Liver (tissue), 9 donors: Measurements from ENCODE around the gene DIPK1C. TPM values are rescaled to one million over a fixed set of nuclear protein-coding genes. Genes with fewer than 3 reads are reported as not detected.
A peak's percentile ranks its signal among the peaks of the same experiment; 100 is the strongest.

ENCODE experiments used
- DNase-seq: peaks from one replicate; pipeline ENCODE4 v3.0.0-alpha.2; 2017; ENCODE audit warnings: low spot score
- H3K27ac ChIP-seq, 2 donors: one replicate each; pipeline ENCODE4 v1.7.0; 2013; ENCODE audit warnings: inconsistent platforms in 2 of 2, low read length in 2 of 2, control low read depth in 1 of 2, low read depth in 1 of 2, mild to moderate bottlenecking in 1 of 2
- H3K27me3 ChIP-seq, 4 donors: one replicate each; pipeline versions ENCODE4 v1.6.1 to v1.7.0; 2013; ENCODE audit warnings: low read length in 3 of 4, inconsistent platforms in 1 of 4, mild to moderate bottlenecking in 1 of 4, moderate library complexity in 1 of 4; ENCODE audit not compliant: control insufficient read depth in 4 of 4, insufficient read depth in 4 of 4
- H3K36me3 ChIP-seq, 4 donors: one replicate each; pipeline versions ENCODE4 v1.6.1 to v1.7.0; 2013; ENCODE audit warnings: low read length in 3 of 4, mild to moderate bottlenecking in 3 of 4, low read depth in 1 of 4, moderate library complexity in 1 of 4; ENCODE audit not compliant: control insufficient read depth in 4 of 4, insufficient read depth in 3 of 4
- H3K4me1 ChIP-seq, 4 donors: one replicate each; pipeline versions ENCODE4 v1.6.1 to v1.7.0; 2013; ENCODE audit warnings: low read length in 3 of 4, mild to moderate bottlenecking in 3 of 4, moderate library complexity in 1 of 4; ENCODE audit not compliant: control insufficient read depth in 4 of 4, insufficient read depth in 4 of 4
- H3K4me3 ChIP-seq, 3 donors: one replicate each; pipeline versions ENCODE4 v1.6.1 to v1.7.0; 2013; ENCODE audit warnings: low read length in 3 of 3, control low read depth in 1 of 3, low read depth in 1 of 3, mild to moderate bottlenecking in 1 of 3
- H3K9ac ChIP-seq, 2 donors: one replicate each; pipeline ENCODE4 v1.7.0; 2013; ENCODE audit warnings: low read length in 2 of 2, mild to moderate bottlenecking in 2 of 2, moderate library complexity in 2 of 2, control low read depth in 1 of 2, low read depth in 1 of 2
- H3K9me3 ChIP-seq, 4 donors: one replicate each; pipeline versions ENCODE4 v1.6.1 to v1.7.0; 2013; ENCODE audit warnings: low read length in 3 of 4; ENCODE audit not compliant: control insufficient read depth in 4 of 4
- ATF3 ChIP-seq: IDR thresholded peaks from 2 replicates; pipeline ENCODE4 v1.6.1; 2016; ENCODE audit warnings: antibody characterized with exemption
- EGR1 ChIP-seq, 2 donors: IDR thresholded peaks; 2 replicates each; pipeline ENCODE4 v1.6.1; 2016 to 2018; ENCODE audit warnings: antibody characterized with exemption in 2 of 2, low read depth in 2 of 2
- FOXA1 ChIP-seq: IDR thresholded peaks from 2 replicates; pipeline ENCODE4 v1.6.1; 2016; ENCODE audit warnings: antibody characterized with exemption
- FOXA2 ChIP-seq: IDR thresholded peaks from 2 replicates; pipeline ENCODE4 v1.6.1; 2016; ENCODE audit warnings: antibody characterized with exemption
- GABPA ChIP-seq, 2 donors: IDR thresholded peaks in 1 of 2; conservative IDR thresholded peaks in 1 of 2; 2 replicates each; pipeline ENCODE4 v1.6.1; 2016; ENCODE audit warnings: antibody characterized with exemption in 2 of 2, mild to moderate bottlenecking in 1 of 2, moderate library complexity in 1 of 2
- HNF4A ChIP-seq, 2 donors: conservative IDR thresholded peaks; 2 replicates each; pipeline ENCODE4 v1.6.1; 2016; ENCODE audit warnings: antibody characterized with exemption in 2 of 2, mild to moderate bottlenecking in 2 of 2
- HNF4G ChIP-seq: IDR thresholded peaks from 2 replicates; pipeline ENCODE4 v1.6.1; 2016; ENCODE audit warnings: antibody characterized with exemption
- JUND ChIP-seq, 2 donors: IDR thresholded peaks; 2 replicates each; pipeline ENCODE4 v1.6.1; 2016; ENCODE audit warnings: antibody characterized with exemption in 2 of 2
- MAX ChIP-seq: IDR thresholded peaks from 2 replicates; pipeline ENCODE4 v1.6.1; 2016; ENCODE audit warnings: antibody characterized with exemption
- NR2F2 ChIP-seq: IDR thresholded peaks from 2 replicates; pipeline ENCODE4 v1.6.1; 2016; ENCODE audit warnings: antibody characterized with exemption
- RAD21 ChIP-seq, 2 donors: IDR thresholded peaks; 2 replicates each; pipeline ENCODE4 v1.6.1; 2016; ENCODE audit warnings: antibody characterized with exemption in 2 of 2, mild to moderate bottlenecking in 2 of 2
- REST ChIP-seq: IDR thresholded peaks from 2 replicates; pipeline ENCODE4 v1.6.1; 2016; ENCODE audit warnings: antibody characterized with exemption, mild to moderate bottlenecking
- RXRA ChIP-seq, 2 donors: IDR thresholded peaks; 2 replicates each; pipeline ENCODE4 v1.6.1; 2017 to 2018; ENCODE audit warnings: antibody characterized with exemption in 2 of 2, mild to moderate bottlenecking in 1 of 2
- SP1 ChIP-seq: IDR thresholded peaks from 2 replicates; pipeline ENCODE4 v1.6.1; 2018; ENCODE audit warnings: antibody characterized with exemption, mild to moderate bottlenecking
- TAF1 ChIP-seq: conservative IDR thresholded peaks from 2 replicates; pipeline ENCODE4 v1.6.1; 2016; ENCODE audit warnings: antibody characterized with exemption, mild to moderate bottlenecking
- YY1 ChIP-seq: IDR thresholded peaks from 2 replicates; pipeline ENCODE4 v1.6.1; 2016; ENCODE audit warnings: antibody characterized with exemption, mild to moderate bottlenecking
- ZBTB33 ChIP-seq: IDR thresholded peaks from 2 replicates; pipeline ENCODE4 v1.6.1; 2016; ENCODE audit warnings: antibody characterized with exemption
- WGBS: extraction: QIAGEN DNeasy Blood & Tissue Kit; methylation state at CpG from one replicate; pipeline ENCODE4 v1.1.7; 2013; 5-methylcytosine and 5-hydroxymethylcytosine counted together
- polyA plus RNA-seq, 2 donors: library from polyadenylated mRNA; stranded (reverse) in 1 of 2; unstranded in 1 of 2; fragments of 200-250 nt in 1 of 2; fragments of >200 nt in 1 of 2; fragmentation: Nextera tagmentation in 1 of 2; extraction: Ambion mirVana in 1 of 2; gene quantifications; one replicate each; pipeline versions ENCODE4 v1.2.1 to v1.2.3, GENCODE V29; 2013 to 2015
- total RNA-seq, 2 donors: library from RNA; depleted of rRNA; stranded (reverse); fragments of >200 nt; gene quantifications; one replicate each; pipeline ENCODE4 v1.2.3, GENCODE V29; 2014
- TF ChIP-seq, protein P1 (sequence below): fragments of 150-350 bp; IDR thresholded peaks from 2 replicates; pipeline ENCODE4 v1.5.1; 2017; ENCODE audit warnings: improper control_type of control experiment, low read depth, low read length; ENCODE audit not compliant: missing input control
- donor health status: healthy.
- donor health status: healthy.
- donor health status: healthy.
- donor health status: healthy.
- donor health status: healthy.

Gene DIPK1C
- total and polyA plus RNA-seq, 4 donors, result 0.06 to 0.19 (median 0.08) TPM; not detected in 1

DNA sequence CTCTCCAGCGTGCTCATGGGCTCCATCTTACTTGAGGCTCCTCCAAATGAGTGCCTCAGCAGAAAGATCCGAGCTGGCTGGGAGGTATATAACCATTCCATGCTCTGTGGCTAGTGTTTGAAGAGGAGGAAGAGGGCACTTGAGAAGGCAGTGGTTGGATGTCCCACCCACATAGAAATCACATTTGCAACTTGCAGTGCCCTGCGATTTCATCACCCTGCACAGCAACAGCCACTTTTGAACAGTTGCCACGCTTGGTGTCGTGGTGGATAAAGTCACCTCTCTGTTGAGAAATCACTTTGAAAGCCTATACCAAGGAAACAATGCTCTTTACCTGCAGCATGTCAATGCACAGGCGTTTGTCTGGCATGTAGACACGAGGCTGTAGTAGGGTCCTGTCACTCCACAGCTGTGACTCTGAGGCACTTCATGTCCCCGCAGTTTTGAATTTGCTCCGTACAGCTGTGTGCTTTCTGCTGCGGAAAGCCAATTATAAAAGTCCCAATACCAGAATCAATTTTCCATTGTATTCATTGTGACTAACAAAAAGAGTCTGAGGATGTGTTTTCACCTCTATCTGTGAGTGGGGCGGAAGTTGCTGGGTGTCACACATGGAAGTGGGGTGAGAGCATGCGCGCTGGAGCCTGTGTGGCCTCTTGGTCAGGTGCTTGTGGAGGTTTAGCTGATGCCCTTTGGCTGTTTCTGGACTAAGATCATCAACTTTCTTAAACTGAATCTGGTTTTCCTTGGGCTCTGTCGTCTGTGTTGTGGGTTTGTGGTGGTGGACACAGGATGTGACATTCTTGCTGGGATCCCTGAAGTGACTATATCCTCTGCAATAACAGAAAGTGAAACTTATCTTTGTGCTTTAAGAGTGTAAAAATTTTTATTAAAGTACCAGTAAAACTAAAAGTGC is 41.9 kb upstream of the DIPK1C start:
- DNase-seq, result no peak
- Histone ChIP-seq H3K9ac (peak overlapping the region; percentile 85 to 96), H3K9me3 (no peaks in the 10 kb centered on the region), H3K36me3 (peaks cover 2 to 12% (median 10%) of the 10 kb centered on the region in 4 donors), H3K27ac (peak overlapping the region; percentile 96 to 97), H3K4me1 (peaks cover 5 to 46% (median 35%) of the 10 kb centered on the region in 4 donors), H3K4me3 (peak overlapping the region; percentile 27 to 61 (median 39)), H3K27me3 (no peaks in the 10 kb centered on the region)
- WGBS, result 42% methylated on average over 14 of the region's 14 CpGs
- TF ChIP-seq TAF1 (no peak), FOXA2 (peak; percentile 6), ATF3 (peak; percentile 95), FOXA1 (peak; percentile 16), NR2F2 (no peak), ZBTB33 (peak; percentile 18), HNF4A (conservative IDR thresholded peaks at IDR 0.05) (peak; percentile 44 to 73), MAX (peak; percentile 42), YY1 (peak; percentile 57), JUND (IDR thresholded peaks at IDR 0.05) (no peak), RXRA (IDR thresholded peaks at IDR 0.05) (peak in 1 of 2 donors; percentile 74), RAD21 (IDR thresholded peaks at IDR 0.05) (peak in 1 of 2 donors; percentile 39), HNF4G (no peak), GABPA (IDR thresholded peaks at IDR 0.05 in 1 of 2, conservative IDR thresholded peaks at IDR 0.05 in 1 of 2) (no peak), EGR1 (IDR thresholded peaks at IDR 0.05; ENCODE audit: low read depth in 2 of 2) (no peak), SP1 (peak; percentile 51), REST (peak; percentile 23)
- TF ChIP-seq, protein P1, sequence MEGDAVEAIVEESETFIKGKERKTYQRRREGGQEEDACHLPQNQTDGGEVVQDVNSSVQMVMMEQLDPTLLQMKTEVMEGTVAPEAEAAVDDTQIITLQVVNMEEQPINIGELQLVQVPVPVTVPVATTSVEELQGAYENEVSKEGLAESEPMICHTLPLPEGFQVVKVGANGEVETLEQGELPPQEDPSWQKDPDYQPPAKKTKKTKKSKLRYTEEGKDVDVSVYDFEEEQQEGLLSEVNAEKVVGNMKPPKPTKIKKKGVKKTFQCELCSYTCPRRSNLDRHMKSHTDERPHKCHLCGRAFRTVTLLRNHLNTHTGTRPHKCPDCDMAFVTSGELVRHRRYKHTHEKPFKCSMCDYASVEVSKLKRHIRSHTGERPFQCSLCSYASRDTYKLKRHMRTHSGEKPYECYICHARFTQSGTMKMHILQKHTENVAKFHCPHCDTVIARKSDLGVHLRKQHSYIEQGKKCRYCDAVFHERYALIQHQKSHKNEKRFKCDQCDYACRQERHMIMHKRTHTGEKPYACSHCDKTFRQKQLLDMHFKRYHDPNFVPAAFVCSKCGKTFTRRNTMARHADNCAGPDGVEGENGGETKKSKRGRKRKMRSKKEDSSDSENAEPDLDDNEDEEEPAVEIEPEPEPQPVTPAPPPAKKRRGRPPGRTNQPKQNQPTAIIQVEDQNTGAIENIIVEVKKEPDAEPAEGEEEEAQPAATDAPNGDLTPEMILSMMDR, result peak; percentile 0
